Measurements from ENCODE around the gene SGSH.

The SGSH gene

DNA sequence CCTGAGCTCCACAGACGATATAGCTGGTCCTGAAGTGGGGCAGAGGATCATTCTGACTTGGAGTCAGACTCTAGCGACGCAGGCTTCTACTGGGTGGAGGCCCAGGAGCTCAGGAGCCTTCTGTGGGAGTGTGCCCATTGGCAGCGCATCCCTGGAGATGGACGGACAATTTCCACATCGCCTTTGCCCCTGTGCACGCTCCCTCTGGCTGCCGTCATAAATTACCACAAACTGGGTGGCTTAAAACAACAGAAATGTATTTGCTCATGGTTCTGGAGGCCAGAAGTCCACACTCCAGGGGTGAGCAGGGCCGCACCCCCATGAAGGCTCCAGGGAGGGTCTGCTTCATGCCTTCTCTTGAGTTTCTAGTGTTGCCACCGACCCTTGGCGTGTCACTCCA lies 43.4 kb downstream of the SGSH start:
- intact Hi-C loops (cut with DNase I): no loop called here
- no peak for DNase-seq

DNA sequence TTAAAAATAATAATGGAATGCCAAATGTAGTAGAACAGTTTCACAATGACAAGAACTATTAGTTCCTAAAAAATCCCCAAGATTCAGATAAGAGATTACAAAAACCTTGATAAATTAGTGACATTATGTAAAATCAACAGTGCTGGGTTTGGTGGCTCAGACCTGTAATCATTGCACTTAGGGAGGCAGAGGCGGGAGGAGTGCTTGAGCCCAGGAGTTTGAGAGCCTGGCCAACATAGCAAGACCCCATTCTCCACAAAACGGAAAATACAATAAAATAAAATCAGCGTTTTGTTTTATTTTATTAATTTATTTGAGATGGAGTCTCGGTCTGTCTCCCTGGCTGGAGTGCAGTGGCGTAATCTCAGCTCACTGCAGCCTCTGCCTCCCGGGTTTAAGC lies 46.2 kb downstream of the SGSH start:
- intact Hi-C loops (cut with DNase I): no loop called here
- no peak for DNase-seq

DNA sequence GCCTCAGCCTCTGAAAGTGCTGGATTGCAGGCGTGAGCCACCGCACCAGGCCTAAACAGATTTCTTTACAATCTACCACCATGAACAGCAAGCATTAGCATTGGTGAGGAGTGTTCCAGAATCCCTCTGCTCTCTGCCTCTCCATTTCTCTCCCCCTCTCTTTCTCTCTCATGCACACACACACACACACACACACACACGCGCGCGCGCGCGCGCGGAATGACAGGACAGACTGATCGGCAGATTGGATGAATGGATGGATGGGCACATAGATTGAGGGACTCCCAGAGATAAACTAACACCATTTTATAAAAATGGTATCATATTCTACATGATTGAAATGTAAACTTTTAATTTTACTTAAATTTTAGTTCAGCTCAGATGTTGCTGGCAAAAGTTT lies 47.0 kb downstream of the SGSH start:
- DNase-seq: no peak
- intact Hi-C loops (cut with DNase I): no loop called here

DNA sequence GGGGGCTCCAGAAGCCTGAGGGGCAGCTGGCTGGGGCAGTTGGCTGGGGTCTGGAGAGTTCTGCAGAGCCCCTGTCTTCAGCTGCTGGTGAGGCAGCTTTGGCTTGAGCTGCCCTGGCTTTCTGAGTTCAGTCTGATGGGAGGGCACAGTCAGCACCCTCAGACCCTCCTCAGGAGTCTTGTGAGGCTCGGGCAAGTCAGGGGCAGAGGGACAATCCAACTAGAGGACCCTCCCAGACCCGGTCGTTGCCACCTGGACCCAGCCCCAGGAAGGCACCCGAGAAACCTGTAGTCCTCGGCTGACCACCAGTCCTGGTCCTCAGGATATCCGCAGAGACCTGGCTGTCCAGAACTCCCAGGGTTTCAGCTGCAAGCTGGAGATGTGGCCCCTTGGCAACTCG lies 48.5 kb downstream of the SGSH start:
- DNase-seq: no peak

DNA sequence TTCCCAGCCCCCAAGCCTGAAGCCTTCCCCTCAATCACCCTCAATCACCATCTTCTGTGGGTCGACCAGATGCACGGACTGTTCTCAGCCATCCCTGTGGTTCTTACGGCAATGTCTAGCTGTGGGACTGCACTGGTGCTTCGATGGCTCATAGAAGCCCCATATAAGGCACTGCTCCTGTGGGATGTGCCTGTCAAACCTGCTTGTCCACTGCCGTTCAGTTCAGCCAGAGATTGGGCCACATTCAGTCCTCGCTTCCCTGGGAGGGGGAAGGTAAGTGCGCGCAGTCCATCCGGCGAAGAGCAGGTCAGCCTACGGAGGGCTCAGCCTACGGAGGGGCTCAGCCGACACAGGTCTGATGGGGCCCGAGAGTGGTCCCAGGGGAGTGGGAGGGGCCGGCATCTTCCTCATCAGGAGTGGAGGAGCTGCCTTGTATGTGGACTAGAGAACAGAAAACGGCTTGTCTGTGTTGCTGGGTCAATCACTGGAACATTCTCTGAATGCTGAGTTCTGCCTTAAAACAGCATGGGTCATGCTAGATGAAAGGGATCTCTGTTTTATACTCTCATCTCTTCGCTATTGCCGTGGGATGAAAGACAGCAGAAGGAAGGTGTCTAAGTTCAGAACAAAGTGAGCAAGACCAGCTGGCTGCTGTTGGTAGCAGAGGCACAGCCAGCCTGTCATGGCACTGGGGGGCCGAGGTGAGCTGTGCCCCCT lies 50.2 kb downstream of the SGSH start, which contains the start of gene CARD14:
Gene CARD14, plus strand, starts transcription at position 247 of the 717 bp plus-strand sequence. CDS start 11,409 bp downstream, outside the sequence.
- intact Hi-C loops (cut with DNase I): no loop called here
- no peak for DNase-seq

More for the DNA sequence above, 48.5 kb downstream of the SGSH start:
- intact Hi-C loops (cut with DNase I): no loop called here

DNA sequence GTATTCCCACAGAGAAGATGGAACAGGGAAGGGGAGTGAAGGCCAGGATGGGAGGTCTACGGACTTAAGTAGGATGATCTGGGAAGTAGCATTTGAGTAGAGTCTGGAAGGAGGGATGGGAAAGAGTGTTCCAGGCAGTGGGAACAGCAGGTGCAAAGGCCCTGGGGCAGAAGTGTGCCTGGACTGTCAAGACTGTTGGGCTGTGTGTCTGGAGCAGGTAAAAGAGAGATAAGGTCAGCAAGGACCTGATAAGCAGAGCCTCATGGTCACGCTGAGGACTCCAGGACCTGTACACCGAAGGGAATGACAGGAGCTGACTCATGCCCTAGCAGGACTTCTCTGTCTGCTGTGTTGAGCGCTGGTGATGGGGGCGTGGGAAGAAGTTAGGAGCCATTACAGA lies 51.0 kb downstream of the SGSH start:
- no peak for DNase-seq
- intact Hi-C loops (cut with DNase I): no loop called here

DNA sequence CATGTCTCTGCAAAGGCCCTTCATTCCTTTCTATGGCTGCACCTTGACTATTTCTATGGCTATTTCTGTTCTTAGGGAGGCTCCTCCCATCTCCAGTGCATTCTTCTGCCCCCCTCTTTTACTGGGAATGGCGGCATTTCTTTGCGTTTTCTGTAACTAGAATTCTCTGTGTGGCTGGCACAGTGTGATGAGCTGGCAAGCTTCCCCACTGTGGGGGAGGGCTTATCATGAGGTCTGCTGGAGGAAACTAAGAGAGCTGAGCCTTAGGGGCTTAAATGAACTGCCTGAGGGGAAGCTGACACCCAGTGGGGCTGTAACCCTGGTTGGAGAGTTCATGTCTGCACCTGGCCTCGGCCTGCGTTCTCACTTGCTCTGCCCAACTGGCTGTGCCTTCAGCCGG lies 51.8 kb downstream of the SGSH start:
- peak in 3 of 42 donors; percentile 20 to 66 (median 33) for DNase-seq
- intact Hi-C loops (cut with DNase I): no loop called here

DNA sequence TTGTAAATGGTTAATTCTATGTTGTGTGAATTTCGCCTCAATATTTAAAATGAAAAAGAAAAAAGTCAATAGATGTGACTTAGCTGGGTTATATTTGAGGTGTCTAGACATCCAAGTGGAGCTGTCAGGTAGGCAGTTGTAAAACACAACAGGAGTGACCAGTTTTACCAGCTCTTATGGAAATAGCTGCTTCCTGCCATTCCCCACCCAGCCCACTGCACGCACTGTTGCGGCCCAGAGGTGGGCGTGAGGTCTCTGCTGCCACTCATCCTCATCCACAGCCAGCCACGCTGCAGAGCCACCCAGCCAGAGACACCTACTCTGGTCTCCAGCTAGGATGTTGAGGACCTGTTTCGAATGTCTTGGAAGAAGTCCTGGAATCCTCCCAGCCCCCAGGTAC lies 53.7 kb downstream of the SGSH start:
- intact Hi-C loops (cut with DNase I): no loop called here
- DNase-seq: no peak

DNA sequence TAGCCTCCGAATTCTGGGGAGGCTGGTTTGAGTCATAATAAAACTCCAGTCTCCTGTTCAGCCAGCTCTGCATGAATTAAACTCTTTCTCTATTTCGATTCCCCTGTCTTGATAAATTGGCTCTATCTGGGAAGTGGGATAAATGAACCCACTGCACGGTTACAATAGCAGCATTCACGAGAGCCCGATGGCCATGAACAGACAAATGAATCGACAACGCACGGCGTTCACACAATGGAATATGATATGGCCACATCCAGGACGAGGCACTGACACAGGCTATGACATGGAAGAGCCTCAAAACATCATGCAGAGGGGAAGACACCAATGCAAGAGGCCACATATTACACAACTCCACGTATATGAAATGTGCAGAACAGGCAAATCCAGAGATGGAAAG lies 55.9 kb downstream of the SGSH start:
- intact Hi-C loops (cut with DNase I): no loop called here
- peak in 9 of 42 donors; percentile 16 to 75 (median 33) for DNase-seq

DNA sequence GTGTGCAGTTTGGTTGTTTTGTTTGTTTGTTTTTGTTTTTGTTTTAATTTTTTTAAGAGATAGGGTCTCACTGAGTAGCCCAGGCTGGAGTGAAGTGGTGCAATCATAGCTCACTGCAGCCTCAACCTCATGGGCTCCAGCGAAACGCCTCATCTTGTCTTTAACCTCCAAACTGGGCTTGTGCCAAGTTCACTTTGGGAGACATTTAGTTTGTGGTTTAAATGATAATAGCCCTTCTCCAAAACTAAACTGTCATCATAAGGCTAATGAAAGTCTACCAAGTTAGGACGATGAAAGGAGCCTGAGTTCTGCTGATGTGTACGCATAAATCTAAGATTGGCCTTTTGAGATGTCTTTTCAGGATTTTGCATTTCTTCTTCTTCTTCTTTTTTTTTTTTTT lies 56.8 kb downstream of the SGSH start:
- DNase-seq: no peak
- intact Hi-C loops (cut with DNase I): no loop called here

DNA sequence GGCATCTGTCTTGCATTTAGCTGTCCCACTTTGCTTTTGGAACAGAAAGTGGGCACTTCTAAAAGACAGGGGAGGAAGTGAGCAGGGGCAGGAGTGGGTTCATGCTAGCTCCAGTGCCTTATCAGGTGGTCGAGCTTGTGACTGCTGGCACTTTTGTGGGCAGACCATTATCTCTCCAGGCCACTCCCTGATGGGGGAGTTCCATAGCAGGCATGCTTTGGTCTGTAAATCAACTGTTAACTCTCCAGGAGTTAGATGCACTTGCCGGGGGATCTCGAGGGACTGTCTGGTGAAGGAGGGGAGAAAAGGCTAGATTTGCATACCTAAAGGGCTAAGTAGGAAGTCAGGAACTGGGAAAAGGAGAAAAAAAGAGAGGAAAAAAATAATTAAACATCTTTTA lies 59.6 kb downstream of the SGSH start:
- intact Hi-C loops (cut with DNase I): no loop called here
- no peak for DNase-seq
